GM19193 (cell line): ENCODE data around the gene PPP1R14D.

Experiments used
- POLR2A ChIP-seq: IDR thresholded peaks from 4 replicates; pipeline ENCODE4 v1.6.1; 2011; ENCODE audit not compliant: insufficient read depth, insufficient read length; ENCODE audit errors: extremely low read depth

PPP1R14D gene

DNA sequence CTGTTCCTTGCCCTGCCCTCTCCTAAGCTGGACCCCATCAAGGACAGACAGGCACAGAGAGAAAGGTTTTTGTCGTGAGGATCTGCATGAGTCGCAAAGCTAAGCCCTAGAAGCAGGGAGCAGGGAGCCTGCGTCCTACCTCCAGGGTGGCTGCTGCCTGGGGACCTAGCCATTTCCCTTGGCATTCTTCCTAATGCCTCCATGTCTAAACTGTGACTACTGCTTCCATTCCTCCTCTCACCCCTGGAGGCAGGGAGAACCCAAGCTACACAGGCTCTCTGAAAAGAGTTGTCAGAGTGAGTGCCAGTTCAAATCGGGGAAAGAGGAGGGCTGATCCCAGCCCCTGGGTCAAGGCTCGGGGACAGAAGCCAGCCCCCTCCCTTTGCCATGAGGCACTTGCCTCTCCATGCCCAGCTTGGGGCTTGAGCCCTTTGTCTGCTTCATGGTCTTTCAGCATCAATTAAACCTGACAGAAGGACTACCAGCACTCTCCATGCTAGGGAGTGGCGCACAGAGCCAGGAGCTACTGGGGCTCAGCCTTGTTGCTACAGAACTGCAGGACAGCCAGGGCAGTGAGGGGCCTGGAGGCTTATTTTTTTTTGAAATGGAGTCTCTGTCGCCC is 62.2 kb downstream of the PPP1R14D start:
- no peak for TF ChIP-seq POLR2A
